ENCODE measurements around the gene PRM1. TPM values are rescaled to one million over a fixed set of nuclear protein-coding genes. Genes with fewer than 3 reads are reported as not detected.

Gene PRM1
- total and polyA plus RNA-seq, 2 of the 8 experiments (the other 6 are each of a cell fraction or from before 2014, with no cell fraction given) = 0.54 to 0.82 TPM

DNA sequence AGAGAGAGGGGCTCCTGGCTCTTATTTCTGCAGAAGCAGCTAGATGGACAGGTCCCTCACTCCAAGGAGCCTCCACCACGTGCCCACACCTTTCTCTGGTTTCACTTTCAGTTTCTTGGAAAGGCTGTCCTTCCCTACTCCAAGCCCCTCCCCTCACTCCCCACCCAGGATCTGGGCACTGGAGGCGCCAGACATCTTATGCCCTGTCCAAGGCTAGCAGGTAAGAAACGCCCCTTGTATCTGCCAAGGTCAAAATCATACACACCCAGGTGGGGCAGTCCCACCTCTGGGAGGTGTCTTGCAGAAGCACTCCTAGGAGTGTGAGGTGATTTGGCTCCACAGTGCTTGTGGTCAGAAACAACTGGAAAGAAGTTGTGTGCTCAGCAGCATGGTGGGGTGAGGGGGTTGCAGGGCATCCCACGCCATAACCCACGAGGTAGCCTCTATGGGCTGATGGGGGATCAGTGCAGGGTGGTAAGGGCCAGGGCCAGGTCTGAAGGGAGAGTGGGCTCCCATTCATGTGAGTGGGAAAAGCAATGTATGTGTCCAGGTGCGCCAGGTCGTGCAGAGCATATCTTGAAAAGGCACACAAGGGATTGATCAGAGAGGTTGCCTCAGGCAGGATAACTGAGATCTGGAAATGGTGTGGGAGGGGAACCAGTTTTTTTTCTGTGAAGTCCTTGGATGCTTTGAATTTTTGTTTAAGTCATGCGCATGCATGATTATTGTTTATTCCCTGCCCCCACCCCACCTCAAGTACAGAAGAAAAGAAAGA is 31.8 kb upstream of the PRM1 start:
- H3K9me3 ChIP-seq (ENCODE audit: insufficient read depth in 2 of 2, low read depth in 1 of 2, low read length in 1 of 2) = no peaks in the 10 kb centered on the region
- no peak overlapping the region for H3K14ac ChIP-seq (ENCODE audit: insufficient read length)
- no peaks in the 10 kb centered on the region for H4K20me1 ChIP-seq (replicated peaks in 1 of 2; ENCODE audit: control insufficient read depth in 1 of 2, insufficient read depth in 2 of 2, low read length in 2 of 2)
- H3K4me2 ChIP-seq (ENCODE audit: insufficient read depth in 1 of 2, low read depth in 2 of 2, low read length in 2 of 2) = peak overlapping the region; percentile 48 to 54
- H2BK120ac ChIP-seq (replicated peaks; ENCODE audit: low read depth, low read length) = peak overlapping the region; percentile 100
- H4K5ac ChIP-seq (ENCODE audit: insufficient read length, low read depth, low read length) = peak overlapping the region; percentile 78
- FAIRE-seq (no peak), DNase-seq (ENCODE audit: low read depth in 1 of 2, low spot score in 2 of 2) (no peak)
- H2BK12ac ChIP-seq (ENCODE audit: low read depth, low read length) = peak overlapping the region; percentile 100
- H2BK5ac ChIP-seq (ENCODE audit: low read depth, low read length) = peak overlapping the region; percentile 100
- ChIA-PET POLR2A (ENCODE audit: partially characterized antibody) (interaction anchor here (0.6 to 5.1 kb wide), 14 partner anchors 10 to 369 kb away, joined by 3 to 29 read pairs (median 3); partner anchors contain the start of genes PRM1, PRM3 and SOCS1), CTCF (ENCODE audit: partially characterized antibody) (interaction anchor here (0.6 to 1.9 kb wide), 11 partner anchors 9 to 350 kb away, joined by 3 to 4 read pairs (median 3); partner anchors contain the start of genes PRM3 and SOCS1)
- peaks cover 26 to 45% (median 26%) of the 10 kb centered on the region in 4 experiments for H3K4me1 ChIP-seq (replicated peaks in 1 of 4; ENCODE audit: control insufficient read depth in 3 of 4, insufficient read depth in 4 of 4, low read length in 3 of 4)
- no peaks in the 10 kb centered on the region for H3K79me2 ChIP-seq (ENCODE audit: control insufficient read depth in 1 of 2, insufficient read depth in 2 of 2, low read length in 2 of 2)
- peak overlapping the region; percentile 100 for H3K18ac ChIP-seq (ENCODE audit: extremely low read depth, low read length)
- 57% methylated on average over 7 of the region's 8 CpGs; no CpG with 5 or more reads in 1 of the 2 experiments for WGBS, 2 experiments (ENCODE audit: extremely low coverage in 1 of 2, insufficient coverage in 1 of 2, insufficient read length in 1 of 2, insufficient replicate concordance in 2 of 2, low coverage in 1 of 2, low lambda C conversion rate in 2 of 2, missing lambda C conversion rate in 1 of 2)
- H3K36me3 ChIP-seq (ENCODE audit: control insufficient read depth in 2 of 4, insufficient read depth in 4 of 4, low read length in 3 of 4) = no peaks in the 10 kb centered on the region
- peak overlapping the region; percentile 100 for H3K4ac ChIP-seq (replicated peaks; ENCODE audit: insufficient read length, low read depth, low read length)
- peak overlapping the region; percentile 94 for H2AK5ac ChIP-seq (ENCODE audit: low read depth, low read length)
- peak overlapping the region; percentile 100 for H2BK20ac ChIP-seq (ENCODE audit: low read length)
- no peaks in the 10 kb centered on the region for H3K79me1 ChIP-seq (ENCODE audit: low read depth, low read length)
- peak overlapping the region; percentile 71; the same call in 1 of the 2 replicates for H4K8ac ChIP-seq (ENCODE audit: extremely low read depth, insufficient read depth, low read length)
- H3K23ac ChIP-seq (ENCODE audit: insufficient read length) = no peak overlapping the region
- H2BK15ac ChIP-seq (ENCODE audit: low read length) = peak overlapping the region; percentile 92; the same call in 1 of the 2 replicates
- peak overlapping the region; percentile 100 for H4K91ac ChIP-seq (replicated peaks; ENCODE audit: insufficient read length, low read length)
- H3K23me2 ChIP-seq (ENCODE audit: low read depth, low read length) = peaks cover 3% of the 10 kb centered on the region; the same call in 1 of the 2 replicates
- no peak overlapping the region; a peak in 1 of 7 replicates for H3K9ac ChIP-seq (replicated peaks in 1 of 4; ENCODE audit: extremely low read depth in 1 of 4, low read depth in 3 of 4, low read length in 3 of 4)
- peak overlapping the region; percentile 61; the same call in 1 of the 2 replicates for H3K27ac ChIP-seq (ENCODE audit: low read depth, low read length)
- H2AFZ ChIP-seq (ENCODE audit: low read length) = no peak overlapping the region
- H3K56ac ChIP-seq (replicated peaks; ENCODE audit: insufficient read length, low read depth, low read length) = peak overlapping the region; percentile 97
- H3K27me3 ChIP-seq (replicated peaks in 1 of 4; ENCODE audit: control insufficient read depth in 3 of 4, extremely low read depth in 1 of 4, insufficient read depth in 3 of 4, low read length in 3 of 4) = no peaks in the 10 kb centered on the region
- peak overlapping the region in 1 of 4 experiments; percentile 2; a peak in 1 of 8 replicates for H3K4me3 ChIP-seq (ENCODE audit: extremely low read depth in 1 of 4, insufficient read depth in 2 of 4, low read depth in 3 of 4, low read length in 4 of 4)
- TF ChIP-seq CHD1 (IDR thresholded peaks at IDR 0.05; ENCODE audit: low read depth, low read length) = no peak
- TF ChIP-seq, protein P1, sequence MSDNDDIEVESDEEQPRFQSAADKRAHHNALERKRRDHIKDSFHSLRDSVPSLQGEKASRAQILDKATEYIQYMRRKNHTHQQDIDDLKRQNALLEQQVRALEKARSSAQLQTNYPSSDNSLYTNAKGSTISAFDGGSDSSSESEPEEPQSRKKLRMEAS (IDR thresholded peaks at IDR 0.05) = peak; percentile 66
- TF ChIP-seq POU5F1 (IDR thresholded peaks at IDR 0.05; ENCODE audit: low read depth, low read length) = 0 out of 2 replicates have a peak, but pooled peaks have one; percentile 19
- no peak for TF ChIP-seq MAFK (IDR thresholded peaks at IDR 0.05; ENCODE audit: low read depth, low read length)
- TF ChIP-seq TEAD4 (IDR thresholded peaks at IDR 0.05; ENCODE audit: low read depth, low read length) = 0 out of 2 replicates have a peak, but pooled peaks have one; percentile 21
- no peak for TF ChIP-seq TBP (IDR thresholded peaks at IDR 0.05; ENCODE audit: low read depth, low read length)
- TF ChIP-seq, protein P2, sequence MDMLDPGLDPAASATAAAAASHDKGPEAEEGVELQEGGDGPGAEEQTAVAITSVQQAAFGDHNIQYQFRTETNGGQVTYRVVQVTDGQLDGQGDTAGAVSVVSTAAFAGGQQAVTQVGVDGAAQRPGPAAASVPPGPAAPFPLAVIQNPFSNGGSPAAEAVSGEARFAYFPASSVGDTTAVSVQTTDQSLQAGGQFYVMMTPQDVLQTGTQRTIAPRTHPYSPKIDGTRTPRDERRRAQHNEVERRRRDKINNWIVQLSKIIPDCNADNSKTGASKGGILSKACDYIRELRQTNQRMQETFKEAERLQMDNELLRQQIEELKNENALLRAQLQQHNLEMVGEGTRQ (IDR thresholded peaks at IDR 0.05; ENCODE audit: low read length) = peak; percentile 49; the same call in 1 of the 2 replicates
- peak; percentile 60; the same call in 1 of the 2 replicates for TF ChIP-seq SP1 (IDR thresholded peaks at IDR 0.05; ENCODE audit: low read depth, low read length)
- TF ChIP-seq CBX5 (IDR thresholded peaks at IDR 0.05; ENCODE audit: low read depth, low read length) = no peak
- no peak for TF ChIP-seq BACH1 (IDR thresholded peaks at IDR 0.05; ENCODE audit: low read length)
- no peak for TF ChIP-seq CHD2 (IDR thresholded peaks at IDR 0.05; ENCODE audit: low read length)

Data from H1 (cell line).